GM13976 (cell line): Measurements from ENCODE around the gene MYO1D.

ENCODE experiments used
- DNase-seq: peaks from one replicate; pipeline ENCODE4 v3.0.0; 2012; ENCODE audit warnings: low spot score
- CTCF ChIP-seq: IDR thresholded peaks from 2 replicates; pipeline ENCODE4 v1.5.1; 2012; ENCODE audit warnings: borderline replicate concordance, mild to moderate bottlenecking; ENCODE audit not compliant: insufficient read depth; ENCODE audit errors: extremely low read depth, missing control alignments, control extremely low read depth
- in situ Hi-C: fragments of 300-500 bp; cut with MboI; formaldehyde crosslinking; loops from one replicate; pipeline ENCODE4 v1.12.0; 2022; ENCODE audit warnings: low sequenced_read_pairs, mixed read lengths, inconsistent platforms; ENCODE audit not compliant: unreplicated experiment

The MYO1D gene

DNA sequence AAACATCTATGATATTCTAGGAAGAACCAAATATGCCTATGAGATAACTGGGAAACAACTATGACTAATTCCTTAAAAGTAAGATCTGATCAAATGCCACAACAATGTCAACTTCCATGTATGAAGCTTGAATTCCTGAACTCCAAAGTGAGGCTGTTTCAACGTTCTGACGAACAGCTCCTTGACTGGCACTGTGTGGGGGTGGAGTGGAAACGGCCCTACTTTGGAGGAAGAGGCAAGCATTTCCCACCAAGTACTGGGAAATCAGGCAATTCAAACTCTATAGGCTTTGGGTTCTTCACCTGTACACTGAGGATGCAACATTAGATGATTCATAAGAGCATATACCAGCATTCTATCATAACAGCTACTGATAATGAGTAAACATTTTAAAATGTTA lies 203.0 kb downstream of the MYO1D start:
- in situ Hi-C loops = no loop called here
- TF ChIP-seq CTCF = no peak
- no peak for DNase-seq

GRCh38 chr17:32672711-32673110 lies 204.2 kb downstream of the MYO1D start:
- DNase-seq = no peak
- TF ChIP-seq CTCF = no peak
- in situ Hi-C loops = no loop called here

DNA sequence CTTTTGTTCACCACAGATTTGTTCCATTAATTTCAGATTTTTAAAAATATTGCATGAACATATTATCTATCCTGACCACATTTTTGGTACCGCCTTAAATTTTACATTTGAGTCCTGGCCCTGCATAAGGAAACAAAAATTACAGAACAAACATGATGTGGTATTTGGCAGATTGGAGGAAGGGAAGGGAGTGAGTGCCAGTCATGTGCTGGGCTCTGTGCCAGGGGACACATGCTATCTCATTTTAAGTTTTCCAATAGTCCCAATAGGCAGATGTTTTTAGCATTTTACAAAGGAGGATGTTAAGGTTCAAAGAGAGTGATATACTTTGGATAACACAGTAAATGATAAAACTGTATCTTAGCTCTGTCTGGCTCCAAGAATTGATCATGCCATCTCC lies 205.0 kb downstream of the MYO1D start:
- no peak for TF ChIP-seq CTCF
- DNase-seq = no peak
- in situ Hi-C loops = no loop called here

GRCh38 chr17:32664936-32665583 lies 211.9 kb downstream of the MYO1D start:
- in situ Hi-C loops = no loop called here
- TF ChIP-seq CTCF = no peak
- DNase-seq = no peak

DNA sequence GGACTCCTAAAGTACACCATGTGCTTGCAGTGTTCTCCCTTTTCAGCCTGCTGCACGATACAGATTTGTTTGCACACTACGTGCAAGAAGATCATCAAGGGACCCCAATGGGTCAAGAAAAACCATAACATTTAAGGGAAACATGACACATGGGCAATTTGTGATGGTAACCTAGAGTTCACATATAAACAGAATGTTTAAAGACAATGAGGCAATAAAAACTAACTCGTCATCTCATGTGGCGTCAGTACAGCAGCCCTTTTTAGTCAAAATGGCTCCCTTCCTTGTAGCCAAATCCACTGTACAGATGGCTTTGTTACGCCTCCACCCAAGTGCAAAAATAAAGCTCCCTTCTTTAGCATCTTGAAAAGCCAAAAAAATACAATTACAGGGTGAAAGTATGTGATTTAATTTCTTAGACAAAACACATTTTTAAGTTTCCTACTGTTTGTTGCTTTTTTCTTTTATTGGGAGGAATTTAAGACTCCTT lies 216.4 kb downstream of the MYO1D start:
- no peak for DNase-seq
- no peak for TF ChIP-seq CTCF
- in situ Hi-C loops = no loop called here

DNA sequence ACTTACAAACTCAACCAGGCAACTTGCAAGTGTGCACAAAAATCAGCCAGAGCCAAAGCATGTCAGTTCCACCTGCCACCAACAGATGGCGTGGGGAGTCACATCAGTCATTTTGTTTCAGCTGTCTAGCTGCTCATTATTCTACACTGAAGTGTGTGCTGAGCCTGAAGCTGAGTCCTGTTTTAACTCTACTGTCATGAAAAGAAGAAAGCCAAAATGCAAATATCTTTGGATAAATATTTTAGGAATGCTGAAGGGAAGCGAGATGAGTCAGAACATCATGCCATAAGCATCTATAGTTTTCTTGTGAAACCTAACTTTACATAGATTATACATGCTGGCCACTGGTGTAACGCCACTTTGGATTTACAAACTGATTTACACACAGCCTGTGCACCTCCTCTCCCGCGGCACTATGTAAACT lies 217.5 kb downstream of the MYO1D start:
- peak; percentile 80 for DNase-seq
- in situ Hi-C loops = loop anchor here (10.0 kb wide), 1 partner anchor 255 kb away; no protein-coding TSS in a partner anchor
- TF ChIP-seq CTCF = peak; percentile 85
